HK-2 (cell line): ENCODE data around the gene CHD1.
A peak's percentile ranks its signal among the peaks of the same experiment; 100 is the strongest.

ENCODE experiments used
- DNase-seq: peaks from one replicate; pipeline ENCODE4 v3.0.0-alpha.2; 2018; ENCODE audit not compliant: unreplicated experiment

CHD1 gene

DNA sequence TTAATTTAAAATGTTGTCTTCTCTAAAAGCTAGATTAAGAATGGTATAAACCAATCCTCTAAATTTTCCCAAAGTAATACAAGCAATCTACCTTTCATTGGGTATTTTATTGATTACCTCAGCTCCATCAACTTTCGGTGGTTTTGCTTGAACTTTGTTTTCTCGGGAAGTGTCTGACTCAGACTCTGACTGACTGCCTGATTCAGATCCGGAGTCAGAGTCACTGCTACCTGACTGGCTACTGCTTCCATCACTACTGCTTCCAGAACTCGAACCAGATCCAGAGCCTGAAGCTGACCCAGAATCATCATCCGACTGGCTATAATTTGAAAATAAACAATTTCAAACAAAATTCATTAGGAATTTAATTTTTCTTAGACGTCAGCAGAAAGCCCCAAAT lies 24.0 kb downstream of the CHD1 start:
- DNase-seq: peak; percentile 2

DNA sequence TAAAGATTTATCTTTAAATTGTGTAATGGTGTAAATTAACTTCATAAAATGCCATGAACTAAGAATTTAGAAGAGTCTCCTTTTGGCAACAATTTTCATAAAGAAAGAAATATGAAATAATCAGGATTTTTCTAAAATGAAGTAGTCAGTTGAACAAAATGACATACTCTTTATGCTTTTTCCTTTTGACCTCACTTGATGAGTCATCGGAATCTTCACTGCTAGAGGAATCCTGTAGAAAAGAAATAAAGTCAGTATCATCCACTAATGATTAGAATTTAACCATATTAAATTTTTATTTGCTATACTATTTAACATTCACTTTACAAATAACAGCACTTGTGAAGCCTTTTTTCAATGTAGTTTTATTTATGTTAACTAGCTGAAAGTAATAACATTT lies 26.1 kb downstream of the CHD1 start:
- no peak for DNase-seq

DNA sequence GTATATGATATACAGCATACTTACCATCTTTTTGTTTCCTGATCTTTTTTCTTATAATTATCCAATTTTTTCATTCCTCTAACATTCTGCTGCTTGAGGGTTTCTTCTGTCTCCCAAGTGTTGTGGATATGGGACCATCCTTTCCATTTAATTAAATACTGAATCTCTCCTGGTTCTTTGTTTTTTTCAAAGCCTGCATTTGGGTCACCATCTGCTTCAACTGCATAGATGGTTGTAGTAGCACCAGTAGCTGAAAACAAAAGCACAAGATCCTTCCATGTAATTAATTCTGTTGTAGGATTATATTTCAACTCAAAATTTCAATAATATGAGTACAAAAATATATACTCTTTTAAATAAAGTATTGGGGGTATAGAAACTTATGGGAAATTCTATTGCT lies 29.4 kb downstream of the CHD1 start:
- no peak for DNase-seq

DNA sequence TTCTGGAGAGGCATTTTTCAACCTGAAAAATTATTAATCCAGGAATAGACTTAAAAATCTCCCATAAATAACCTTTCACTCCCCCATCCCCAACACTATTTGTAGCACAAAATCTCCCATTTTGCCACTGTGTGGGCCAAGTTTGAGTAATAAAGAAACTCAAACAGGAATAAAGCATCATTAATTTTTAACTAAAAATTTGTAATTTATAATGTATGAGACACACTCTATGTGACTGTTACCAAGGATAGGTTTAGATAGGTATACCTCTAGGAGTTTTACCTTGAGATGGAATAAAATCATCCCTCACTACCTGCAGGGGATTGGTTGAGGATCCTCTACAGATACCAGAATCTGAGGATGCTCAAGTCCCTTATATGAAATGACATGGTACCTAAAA lies 30.1 kb downstream of the CHD1 start:
- DNase-seq: no peak

DNA sequence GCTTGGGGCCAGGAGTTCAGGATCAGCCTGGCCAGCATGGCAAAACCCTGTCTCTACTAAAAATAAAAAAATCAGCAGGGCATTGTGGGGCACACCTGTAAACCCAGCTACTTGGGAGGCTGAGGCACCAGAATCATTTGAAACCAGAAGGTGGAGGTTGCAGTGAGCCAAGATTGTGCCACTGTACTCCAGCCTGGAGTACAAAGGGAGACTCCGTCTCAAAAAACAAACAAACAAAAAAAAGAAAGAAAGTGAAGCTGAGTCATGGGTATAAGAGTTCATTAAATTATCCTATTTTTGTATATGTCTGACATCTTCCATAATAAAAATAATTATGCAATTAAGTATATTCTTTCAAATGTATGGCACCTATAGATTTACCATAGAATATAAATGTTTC lies 37.2 kb downstream of the CHD1 start:
- no peak for DNase-seq

DNA sequence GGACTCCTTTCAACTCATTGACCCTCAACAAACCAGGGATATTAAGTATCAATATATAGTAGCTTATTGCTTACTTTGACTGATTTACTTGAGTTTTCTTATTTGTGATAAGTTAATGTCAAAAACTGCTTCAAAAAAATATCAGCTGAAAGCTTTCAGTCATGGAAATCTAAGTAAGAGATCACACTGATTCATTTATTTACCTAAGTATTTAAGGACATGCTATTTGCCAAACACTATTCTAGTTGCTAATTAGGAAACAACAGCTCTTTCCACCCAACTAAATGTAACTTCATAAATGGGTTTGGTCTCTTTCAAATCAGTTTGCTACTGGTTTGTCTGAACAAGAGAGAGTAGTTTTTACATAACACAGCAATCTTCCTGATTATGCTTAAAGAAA lies 48.2 kb downstream of the CHD1 start:
- DNase-seq: no peak

DNA sequence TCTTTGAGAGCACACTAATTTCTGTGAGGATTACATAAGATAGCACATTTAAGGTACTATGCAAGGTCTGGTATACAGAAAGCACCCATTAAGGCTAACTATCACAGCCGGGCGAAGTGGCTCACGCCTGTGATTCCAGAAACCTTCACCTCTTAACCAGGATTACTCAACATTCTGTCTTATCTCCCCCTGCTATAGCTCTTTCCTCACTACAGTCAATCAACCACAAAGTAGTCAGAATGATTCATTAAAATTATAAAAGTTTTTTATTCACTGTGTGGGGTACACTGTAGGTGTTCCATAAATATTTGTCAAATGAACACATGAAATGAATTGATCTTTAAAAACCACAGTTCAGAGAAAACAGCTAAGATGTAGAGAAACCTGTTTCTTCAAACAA lies 48.7 kb downstream of the CHD1 start:
- DNase-seq: no peak

DNA sequence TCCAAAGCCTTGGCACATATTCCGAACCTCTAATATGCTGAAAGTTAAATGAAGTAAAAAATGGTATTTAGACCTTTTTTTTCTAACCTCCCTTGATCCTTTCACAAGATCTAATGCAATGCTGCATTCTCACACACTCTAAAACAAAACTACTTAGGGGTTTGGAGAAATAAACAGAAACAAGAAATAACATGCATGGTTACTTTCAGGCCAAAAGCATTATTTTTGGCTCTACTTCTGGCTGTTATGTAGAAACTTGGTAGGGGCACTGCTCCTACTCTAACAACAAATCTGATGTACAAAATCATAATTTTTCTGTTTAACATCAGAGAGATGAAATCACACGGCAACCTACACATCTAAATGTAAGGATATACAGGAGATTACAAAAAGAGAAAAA lies 51.2 kb downstream of the CHD1 start:
- DNase-seq: no peak

DNA sequence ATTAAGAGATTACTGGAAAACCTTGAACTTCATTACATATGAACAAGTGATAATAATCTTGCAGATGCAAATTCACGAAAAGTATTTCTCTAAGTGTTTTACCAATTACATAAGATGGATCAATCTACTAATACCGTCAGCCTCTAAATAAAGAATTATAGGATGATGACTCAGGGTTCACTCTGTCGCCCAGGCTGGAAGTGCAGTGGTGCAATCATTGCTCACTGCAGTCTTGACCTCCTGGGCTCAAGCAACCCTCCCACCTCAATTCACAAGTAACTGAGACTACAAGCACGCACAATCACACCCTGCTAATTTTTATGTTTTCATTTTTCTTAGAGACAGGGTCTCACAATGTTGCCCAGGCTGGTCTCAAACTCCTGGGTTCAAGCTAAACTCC lies 56.1 kb downstream of the CHD1 start:
- no peak for DNase-seq

DNA sequence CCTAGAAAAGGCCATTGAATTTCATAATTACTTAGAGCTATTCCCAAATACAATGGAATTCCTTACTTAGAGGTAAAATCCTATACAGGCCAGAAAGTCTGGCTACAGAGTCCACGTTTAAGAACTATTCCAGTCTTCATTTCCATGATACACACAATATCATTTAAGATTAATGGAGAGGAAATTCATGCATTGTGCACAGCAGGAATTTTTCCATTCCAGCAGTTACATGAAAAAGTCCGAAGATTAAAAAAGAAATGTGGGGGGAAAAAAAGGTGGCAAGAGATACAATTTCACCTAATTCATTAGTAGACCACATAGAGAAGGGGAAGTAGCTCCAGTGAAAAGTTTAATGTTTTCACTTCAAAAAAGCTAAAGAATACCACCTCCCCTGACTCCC lies 63.1 kb downstream of the CHD1 start:
- DNase-seq: no peak

DNA sequence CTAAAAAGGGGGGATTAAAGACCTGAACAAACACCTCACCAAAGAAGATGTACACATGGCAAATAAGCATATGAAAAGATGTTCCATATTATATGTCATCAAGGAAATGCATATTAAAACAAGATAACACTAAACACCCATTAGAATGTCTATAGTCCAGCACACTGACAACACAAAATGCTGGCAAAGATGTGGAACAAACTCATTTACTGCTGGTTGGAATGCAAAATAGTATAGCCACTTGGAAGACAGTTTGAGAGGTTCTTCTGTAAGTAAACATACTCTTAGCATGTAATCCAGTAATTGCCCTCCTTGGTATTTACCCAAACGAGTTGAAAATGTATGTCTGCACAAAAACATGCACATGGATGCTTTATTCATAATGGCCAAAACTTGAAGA lies 81.8 kb downstream of the CHD1 start:
- DNase-seq: no peak

DNA sequence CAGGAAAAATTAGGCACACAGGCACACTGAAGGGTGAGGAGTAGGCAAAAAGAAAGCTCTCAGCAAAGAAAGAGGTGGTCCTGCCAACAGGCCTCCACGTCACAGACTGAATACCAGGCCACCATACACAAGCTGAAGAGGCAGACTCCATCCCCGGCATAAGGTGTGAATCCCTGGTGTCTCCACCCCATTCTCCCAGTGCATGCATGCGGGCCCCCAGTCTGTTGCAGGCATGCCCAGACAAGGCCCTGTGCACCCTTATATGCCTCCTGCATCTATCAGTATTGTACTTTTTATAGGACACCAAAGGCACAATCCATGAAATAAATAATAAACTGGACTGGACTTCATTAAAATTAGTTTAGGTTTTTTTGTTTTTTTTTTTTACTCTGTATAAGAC lies 82.3 kb downstream of the CHD1 start:
- DNase-seq: no peak

DNA sequence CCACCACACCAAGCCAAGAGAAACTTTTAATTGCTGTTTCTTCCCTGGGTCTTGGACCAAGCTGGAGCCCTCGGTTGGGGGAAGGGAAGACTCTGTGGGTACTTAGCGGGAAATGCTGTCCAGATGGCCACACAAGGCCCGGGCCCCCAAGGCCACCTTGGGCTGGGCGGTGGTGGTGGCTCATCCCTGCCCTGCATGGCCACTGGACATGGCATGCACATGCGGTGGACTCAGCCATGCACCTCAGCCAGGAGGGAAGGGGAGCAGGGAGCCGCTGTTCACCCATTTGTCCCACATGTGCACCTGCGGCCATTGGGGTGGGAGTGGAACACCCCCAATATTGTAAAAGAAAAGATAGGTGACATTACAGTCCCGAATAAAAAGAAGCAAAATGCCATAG lies 82.9 kb downstream of the CHD1 start:
- DNase-seq: no peak

DNA sequence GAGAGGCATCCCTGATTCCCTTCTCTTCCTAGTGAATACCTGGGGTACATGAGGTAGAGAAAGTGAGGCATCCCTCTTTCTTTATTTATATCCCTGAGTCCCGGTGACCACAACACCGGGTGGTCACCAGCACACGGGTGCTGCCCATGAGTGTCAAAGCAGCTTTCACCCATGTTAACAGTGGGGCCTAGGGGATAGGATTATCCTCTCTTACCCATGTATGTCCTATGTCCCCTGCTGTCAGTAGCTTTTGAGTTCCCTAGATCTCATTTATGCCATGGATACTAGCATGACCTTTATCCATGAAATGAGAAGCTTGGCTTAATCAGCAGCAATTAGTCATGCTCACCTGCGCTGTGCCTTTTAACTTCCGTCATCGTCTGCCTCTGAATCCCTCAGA lies 83.9 kb downstream of the CHD1 start:
- no peak for DNase-seq

DNA sequence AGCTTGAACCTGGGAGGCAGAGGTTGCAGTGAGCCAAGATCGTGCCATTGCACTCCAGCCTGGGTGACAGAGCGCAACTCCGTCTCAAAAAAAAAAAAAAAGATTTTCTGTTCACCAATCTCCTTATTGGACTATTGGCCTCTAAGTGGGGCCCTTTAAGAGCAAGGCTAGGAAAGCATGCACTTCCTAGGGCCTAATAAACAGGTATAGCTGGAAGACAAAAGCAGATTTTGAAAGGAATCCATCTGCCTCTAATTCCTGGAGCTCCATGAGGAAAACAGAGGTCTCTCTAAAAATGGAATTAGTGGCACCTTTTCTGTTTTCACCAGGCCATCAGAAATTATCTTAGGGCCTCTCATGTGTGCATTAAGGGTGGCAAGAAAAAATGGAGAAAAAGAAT lies 85.3 kb downstream of the CHD1 start:
- DNase-seq: no peak

DNA sequence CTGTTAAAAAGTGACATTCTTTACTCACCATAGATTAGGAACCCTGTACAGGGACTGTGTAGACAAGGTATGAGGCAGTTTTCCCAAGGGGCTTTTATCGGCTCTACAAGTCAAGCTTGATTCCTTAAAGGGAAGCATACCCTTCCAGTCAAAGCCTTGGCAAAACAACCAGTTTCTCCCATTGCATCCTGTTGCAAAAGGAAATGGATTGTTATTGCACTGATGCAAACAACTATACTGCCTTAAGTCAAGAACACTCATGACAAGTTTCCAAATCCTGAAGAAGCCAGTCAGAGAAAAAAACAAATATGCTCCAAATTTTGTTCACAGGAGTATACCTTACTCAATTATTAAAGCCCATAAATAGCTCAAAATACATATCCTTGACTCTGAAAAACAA lies 87.9 kb downstream of the CHD1 start:
- DNase-seq: no peak

DNA sequence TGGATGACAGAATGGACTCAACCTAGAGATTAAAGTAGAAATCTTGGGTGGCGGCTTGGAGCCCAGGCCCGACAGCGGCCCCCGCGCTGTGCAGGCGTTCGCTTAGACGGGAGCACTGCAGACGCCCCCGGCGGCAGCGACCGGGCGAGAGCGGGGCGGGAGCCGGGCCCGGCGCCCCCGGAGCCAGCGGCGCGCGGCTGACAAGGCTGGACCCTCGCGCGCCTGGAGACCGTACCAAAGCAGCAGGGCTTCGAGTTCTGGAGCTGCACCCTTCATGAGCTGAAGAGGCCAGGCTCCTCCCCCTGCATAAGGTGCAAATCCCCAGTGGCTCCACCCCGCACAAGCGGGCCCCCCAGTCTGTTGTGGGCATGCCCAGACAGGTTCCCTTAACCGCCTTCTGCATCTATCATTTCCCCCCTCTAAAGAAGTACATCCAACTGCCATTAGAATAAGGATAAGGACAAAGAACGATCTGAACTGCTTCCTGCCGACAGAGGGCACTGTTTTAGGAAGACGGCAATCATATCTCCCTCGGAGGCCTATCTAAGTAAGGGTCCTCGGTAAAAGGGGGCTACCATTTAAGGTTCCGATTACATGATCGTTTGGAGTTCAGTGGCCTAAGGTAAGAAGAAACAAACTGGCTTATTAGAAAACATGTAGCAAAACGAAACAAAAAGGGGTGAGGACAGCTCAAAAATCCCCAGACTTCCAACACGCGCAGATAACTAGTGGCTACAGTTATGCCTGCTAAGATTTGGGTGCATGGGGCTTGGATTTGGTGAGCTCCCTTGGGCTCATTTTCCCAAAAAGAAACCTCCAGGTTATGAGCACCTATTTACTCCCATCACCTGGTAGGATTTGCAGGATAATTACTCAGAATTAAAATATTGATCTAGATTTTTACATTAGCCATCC lies 89.1 kb downstream of the CHD1 start:
- DNase-seq: no peak

DNA sequence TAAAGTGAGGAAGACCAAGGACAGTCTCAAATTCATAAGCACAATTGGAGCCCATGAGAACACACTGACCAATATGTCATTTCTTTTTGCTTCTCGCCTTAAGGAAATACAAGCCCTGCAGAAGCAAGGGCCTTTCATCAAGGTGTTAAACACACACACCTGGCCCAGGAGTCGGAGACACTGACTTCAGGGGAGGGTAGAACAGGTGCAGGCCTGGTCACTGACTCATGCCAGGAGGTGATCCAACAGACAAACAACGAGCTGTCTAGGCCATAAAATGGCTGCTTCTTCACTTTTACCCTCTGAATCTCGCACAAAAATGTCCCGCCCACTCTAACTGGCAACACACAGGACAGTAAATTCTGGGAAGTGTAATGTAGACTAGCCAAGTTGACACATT lies 92.6 kb downstream of the CHD1 start:
- no peak for DNase-seq

DNA sequence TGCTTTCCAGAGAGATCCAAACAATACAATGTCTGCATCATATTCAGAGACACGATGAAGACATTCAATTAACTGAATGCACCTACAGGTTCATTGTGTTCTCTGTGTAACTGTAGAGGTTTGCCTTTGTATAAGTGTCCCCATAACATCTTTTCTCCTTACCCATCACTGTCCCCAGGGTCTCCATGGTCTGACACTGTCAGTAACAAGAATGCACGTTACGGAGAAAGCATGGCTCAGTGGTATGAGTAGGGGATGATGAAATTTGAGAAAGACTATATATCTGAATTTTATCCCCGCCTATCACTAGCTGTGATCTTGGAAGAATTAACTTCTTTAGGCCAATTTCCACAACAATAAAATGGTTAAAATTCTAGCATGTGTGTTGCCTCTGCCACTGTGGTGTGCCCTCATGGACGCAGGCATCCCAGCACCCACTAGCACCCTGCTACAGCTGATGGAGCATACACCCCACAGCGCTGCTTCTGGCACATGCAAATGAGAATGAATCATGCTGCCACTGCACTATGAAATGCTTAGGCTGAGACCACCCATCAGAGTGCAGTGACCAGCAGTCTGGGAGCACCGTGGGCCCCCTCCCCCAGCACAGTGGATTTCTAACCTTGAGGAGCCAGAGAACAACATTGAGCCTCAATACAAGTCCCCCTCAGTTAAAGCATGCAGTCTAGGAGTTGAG lies 101.1 kb downstream of the CHD1 start:
- no peak for DNase-seq

DNA sequence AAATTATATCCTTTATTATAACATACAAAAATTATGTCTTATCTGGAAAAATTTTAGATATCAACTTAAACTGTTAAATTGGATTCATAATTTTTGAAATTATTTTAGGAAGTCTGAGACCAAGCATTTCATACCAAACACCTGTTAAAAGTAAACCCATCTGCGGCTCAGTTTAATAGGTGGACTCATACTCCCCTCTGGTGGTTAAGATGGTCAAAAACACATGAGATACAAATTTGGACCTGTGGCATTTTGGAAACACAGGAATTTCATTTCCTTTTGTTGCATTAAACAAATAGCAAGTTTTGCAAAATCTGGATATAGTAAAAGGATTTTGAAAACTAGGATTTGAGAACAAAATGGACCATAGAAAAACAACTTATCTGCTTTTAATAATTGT lies 101.6 kb downstream of the CHD1 start:
- DNase-seq: no peak

DNA sequence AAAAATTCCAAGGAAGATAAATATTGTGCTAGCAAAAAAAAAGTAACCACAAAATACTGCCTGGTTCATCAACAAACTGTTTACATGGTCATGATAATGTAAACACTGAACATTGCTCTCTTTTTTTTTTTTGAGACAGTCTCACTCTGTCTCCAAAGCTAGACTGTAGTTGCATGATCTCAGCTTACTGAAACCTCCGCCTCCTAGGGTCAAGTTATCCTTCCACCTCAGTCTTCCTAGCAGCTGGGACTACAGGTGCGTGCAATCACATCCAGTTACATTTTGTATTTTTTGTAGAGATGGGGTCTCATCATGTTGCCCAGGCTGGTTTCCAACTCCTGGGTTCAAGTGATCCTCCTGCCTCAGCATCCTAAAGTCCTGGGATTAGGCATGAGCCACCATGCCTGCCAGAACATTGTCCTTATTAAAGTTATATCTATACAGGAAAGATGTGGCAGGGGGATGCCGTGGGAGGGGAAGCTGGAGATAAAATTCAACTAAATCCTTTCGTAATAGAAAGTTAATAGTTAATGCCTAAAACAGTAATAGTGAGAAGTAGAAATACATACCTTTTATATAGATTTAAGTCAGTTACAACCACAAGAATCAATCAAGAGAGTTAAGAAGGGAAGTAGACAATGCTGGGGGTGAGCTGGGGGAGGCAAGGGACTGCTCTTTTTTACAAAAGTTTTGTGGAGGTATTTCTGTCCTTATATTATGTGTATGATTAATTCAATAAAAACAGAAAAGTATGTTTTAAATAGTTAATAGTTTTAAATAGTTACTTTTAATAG lies 103.0 kb downstream of the CHD1 start:
- DNase-seq: no peak

DNA sequence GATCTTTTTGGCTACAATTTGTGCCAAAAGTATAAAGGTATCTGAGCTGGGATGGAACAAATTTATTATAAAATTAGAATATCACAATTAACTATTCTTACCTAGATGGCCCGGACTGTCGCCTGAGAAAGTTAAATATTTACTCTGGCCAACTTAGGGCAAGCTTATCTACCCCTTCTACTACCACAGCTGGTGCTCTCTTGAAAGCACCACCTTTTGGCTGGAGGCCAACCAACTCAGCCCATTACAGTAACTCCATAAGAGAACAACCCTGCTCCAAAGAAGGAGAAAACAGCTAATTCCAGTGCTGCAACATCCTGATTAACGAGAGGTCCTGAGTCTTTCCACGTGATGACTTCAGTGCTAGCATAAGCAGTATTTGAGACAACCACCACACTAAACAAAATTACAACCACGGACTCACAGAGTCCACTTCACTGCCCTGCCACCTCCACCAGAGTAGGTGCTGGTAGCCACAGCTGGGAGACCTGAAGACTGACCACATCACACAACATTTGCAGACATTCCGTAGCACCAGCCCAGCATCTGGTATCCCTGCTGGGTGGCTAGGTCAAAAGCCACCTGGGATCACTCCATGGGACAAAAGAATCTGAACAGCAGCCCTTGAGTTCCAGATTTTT lies 112.1 kb downstream of the CHD1 start:
- no peak for DNase-seq
